Measurements from ENCODE around the gene SUCLA2. TPM values are rescaled to one million over a fixed set of nuclear protein-coding genes. Genes with fewer than 3 reads are reported as not detected.

The SUCLA2 gene
- total and polyA plus RNA-seq, 2 donors (not counting 3 experiments of a cell fraction or from before 2014, with no cell fraction given), result 13.6 to 37.0 TPM

DNA sequence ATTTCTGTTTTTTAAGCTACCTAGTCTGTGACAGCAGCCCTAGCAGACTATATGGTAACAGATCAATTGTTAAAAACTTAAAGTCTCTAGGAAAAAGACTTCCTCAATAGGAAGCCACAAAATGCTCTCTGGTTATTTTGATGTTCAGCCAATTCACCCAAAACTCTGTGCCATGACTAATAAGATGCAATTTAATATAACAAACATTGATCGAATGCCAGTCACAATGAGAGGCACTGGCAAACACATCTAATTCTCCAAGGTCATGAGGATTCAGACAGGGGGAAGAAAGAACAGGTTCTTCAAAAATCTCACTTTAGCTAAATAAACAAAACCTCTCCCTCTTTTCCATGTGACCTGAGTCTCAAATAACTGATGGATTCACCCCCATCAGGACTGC lies 107.5 kb downstream of the SUCLA2 start:
- H2AFZ ChIP-seq (ENCODE audit: low read depth, low read length), result no peak overlapping the region
- TF ChIP-seq POLR2A (IDR thresholded peaks at IDR 0.05; ENCODE audit: low read depth, low read length), result no peak
- TF ChIP-seq, protein P1, sequence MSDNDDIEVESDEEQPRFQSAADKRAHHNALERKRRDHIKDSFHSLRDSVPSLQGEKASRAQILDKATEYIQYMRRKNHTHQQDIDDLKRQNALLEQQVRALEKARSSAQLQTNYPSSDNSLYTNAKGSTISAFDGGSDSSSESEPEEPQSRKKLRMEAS (IDR thresholded peaks at IDR 0.05; ENCODE audit: insufficient read depth, insufficient read length), result no peak
- no peak for TF ChIP-seq POLR2AphosphoS5 (IDR thresholded peaks at IDR 0.05; ENCODE audit: insufficient read depth, low read depth, low read length)
- TF ChIP-seq EZH2 (IDR thresholded peaks at IDR 0.05; ENCODE audit: borderline replicate concordance, low read depth, low read length, severe bottlenecking), result no peak
- TF ChIP-seq, protein P2, sequence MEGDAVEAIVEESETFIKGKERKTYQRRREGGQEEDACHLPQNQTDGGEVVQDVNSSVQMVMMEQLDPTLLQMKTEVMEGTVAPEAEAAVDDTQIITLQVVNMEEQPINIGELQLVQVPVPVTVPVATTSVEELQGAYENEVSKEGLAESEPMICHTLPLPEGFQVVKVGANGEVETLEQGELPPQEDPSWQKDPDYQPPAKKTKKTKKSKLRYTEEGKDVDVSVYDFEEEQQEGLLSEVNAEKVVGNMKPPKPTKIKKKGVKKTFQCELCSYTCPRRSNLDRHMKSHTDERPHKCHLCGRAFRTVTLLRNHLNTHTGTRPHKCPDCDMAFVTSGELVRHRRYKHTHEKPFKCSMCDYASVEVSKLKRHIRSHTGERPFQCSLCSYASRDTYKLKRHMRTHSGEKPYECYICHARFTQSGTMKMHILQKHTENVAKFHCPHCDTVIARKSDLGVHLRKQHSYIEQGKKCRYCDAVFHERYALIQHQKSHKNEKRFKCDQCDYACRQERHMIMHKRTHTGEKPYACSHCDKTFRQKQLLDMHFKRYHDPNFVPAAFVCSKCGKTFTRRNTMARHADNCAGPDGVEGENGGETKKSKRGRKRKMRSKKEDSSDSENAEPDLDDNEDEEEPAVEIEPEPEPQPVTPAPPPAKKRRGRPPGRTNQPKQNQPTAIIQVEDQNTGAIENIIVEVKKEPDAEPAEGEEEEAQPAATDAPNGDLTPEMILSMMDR (IDR thresholded peaks at IDR 0.05; ENCODE audit: extremely low read depth in 1 of 2, insufficient read depth in 1 of 2, low read depth in 1 of 2, low read length in 2 of 2), result no peak
- TF ChIP-seq FOS (IDR thresholded peaks at IDR 0.05; ENCODE audit: borderline replicate concordance, insufficient read depth, low read length), result no peak
- TF ChIP-seq GATA2 (IDR thresholded peaks at IDR 0.05; ENCODE audit: insufficient read depth, insufficient read length, low read depth, low read length), result no peak
- TF ChIP-seq JUN (IDR thresholded peaks at IDR 0.05; ENCODE audit: borderline replicate concordance, insufficient read depth, insufficient read length, low read depth), result no peak
- no peak for TF ChIP-seq MYC (IDR thresholded peaks at IDR 0.05; ENCODE audit: low read depth, low read length)
- peaks cover 1 to 2% of the 10 kb centered on the region in 2 experiments for H3K27me3 ChIP-seq (ENCODE audit: control insufficient read depth in 2 of 2, insufficient read depth in 2 of 2, low read length in 2 of 2)
- no peak overlapping the region for H3K4me2 ChIP-seq (ENCODE audit: insufficient read depth, low read length)
- dilution Hi-C loops (cut with MboI; ENCODE audit: extremely low pct_ligation_motif_present, low sequenced_read_pairs) (no loop called here), intact Hi-C loops (cut with micrococcal nuclease) (no loop called here)
- H3K4me3 ChIP-seq (replicated peaks in 1 of 3; ENCODE audit: insufficient read depth in 1 of 3, low read depth in 1 of 3, low read length in 3 of 3), result no peak overlapping the region
- no peaks in the 10 kb centered on the region for H3K36me3 ChIP-seq (ENCODE audit: control insufficient read depth in 2 of 2, extremely low read depth in 1 of 2, insufficient read depth in 2 of 2, low read length in 2 of 2)
- CTCF ChIA-PET, result no interaction called here
- BruUV-seq (replicated peaks), result no TSS peak
- H3K79me2 ChIP-seq (ENCODE audit: control insufficient read depth, insufficient read depth, low read length), result no peaks in the 10 kb centered on the region
- FAIRE-seq (no peak), DNase-seq (ENCODE audit: low read depth, low spot score) (no peak)
- no peak overlapping the region for H3K27ac ChIP-seq (ENCODE audit: insufficient read depth, low read depth, low read length)
- POLR2A ChIA-PET, result no interaction called here
- H3K4me1 ChIP-seq (ENCODE audit: control insufficient read depth, extremely low read depth, insufficient read depth, low read length), result no peaks in the 10 kb centered on the region
- H3K9ac ChIP-seq (replicated peaks; ENCODE audit: extremely low read depth, insufficient read depth, low read length), result no peak overlapping the region
- H3K9me3 ChIP-seq (replicated peaks; ENCODE audit: control insufficient read depth, insufficient read depth, low read length), result no peaks in the 10 kb centered on the region
- H4K20me1 ChIP-seq (replicated peaks; ENCODE audit: control insufficient read depth, extremely low read depth, insufficient read depth, low read length), result no peaks in the 10 kb centered on the region
- H3K9me1 ChIP-seq (replicated peaks; ENCODE audit: control insufficient read depth, extremely low read depth, insufficient read depth, low read length), result no peaks in the 10 kb centered on the region

Other genes with a start within 250 kb of the SUCLA2 start
- gene NUDT15, start 36.5 kb upstream of the SUCLA2 start, total RNA-seq, result 20.6 and 21.6 TPM in 2 replicates
- gene NUDT15, start 36.5 kb upstream of the SUCLA2 start, polyA plus RNA-seq, result 10.3 and 13.3 TPM in 2 replicates
- 40.1 and 43.3 TPM in 2 replicates for gene MED4, start 93.8 kb upstream of the SUCLA2 start, total RNA-seq
- 20.4 and 21.9 TPM in 2 replicates for gene MED4, start 93.8 kb upstream of the SUCLA2 start, polyA plus RNA-seq
- gene ITM2B, start 231.9 kb upstream of the SUCLA2 start, total RNA-seq, result 245 and 271 TPM in 2 replicates
- gene ITM2B, start 231.9 kb upstream of the SUCLA2 start, polyA plus RNA-seq, result 150 and 163 TPM in 2 replicates

All from endothelial cell of umbilical vein (primary cell).